Activated T-cell treated with anti-CD3 and anti-CD28 coated beads for 1 hour (primary cell): ENCODE measurements around the gene HNRNPLL.

Experiments
- DNase-seq: peaks from one replicate; pipeline ENCODE4 v3.0.0-alpha.2; 2020; ENCODE audit warnings: low read depth

HNRNPLL gene

DNA sequence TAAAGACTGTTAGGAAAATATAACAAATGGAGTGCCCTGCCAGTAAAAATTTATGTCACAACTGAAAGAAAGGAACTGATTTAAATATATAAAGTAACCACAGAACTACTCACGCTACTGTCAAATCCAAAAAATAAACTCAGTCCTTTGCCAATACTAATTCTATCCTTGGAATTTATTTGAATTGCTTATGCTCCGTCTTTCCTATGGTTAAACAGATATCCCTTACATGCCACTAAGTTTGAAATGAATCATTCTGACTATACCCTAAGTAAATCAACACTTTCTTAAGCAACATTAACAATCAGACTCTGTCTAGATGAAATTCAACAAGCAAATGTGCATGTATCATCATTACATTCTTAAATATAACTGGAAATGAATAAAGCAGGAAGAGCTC is 9.8 kb downstream of the HNRNPLL start:
- DNase-seq: no peak

DNA sequence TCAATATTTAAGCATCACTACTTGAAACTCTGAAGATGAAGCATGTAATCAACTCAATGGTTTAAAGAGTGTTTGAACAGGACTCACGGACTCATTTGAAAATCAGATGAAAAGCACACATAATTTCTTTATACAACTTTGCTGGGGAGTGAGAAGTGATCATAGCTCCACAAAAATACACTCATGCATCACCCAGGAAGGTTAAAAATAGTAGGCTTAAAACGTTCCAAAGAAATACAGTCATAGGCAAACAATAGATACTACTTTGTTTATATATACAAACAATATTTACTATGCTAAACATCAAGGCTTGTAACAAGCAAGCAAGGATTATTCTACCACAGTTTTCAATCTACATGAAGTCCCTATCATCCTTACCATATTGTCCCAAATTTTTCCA is 11.6 kb downstream of the HNRNPLL start:
- DNase-seq: no peak

DNA sequence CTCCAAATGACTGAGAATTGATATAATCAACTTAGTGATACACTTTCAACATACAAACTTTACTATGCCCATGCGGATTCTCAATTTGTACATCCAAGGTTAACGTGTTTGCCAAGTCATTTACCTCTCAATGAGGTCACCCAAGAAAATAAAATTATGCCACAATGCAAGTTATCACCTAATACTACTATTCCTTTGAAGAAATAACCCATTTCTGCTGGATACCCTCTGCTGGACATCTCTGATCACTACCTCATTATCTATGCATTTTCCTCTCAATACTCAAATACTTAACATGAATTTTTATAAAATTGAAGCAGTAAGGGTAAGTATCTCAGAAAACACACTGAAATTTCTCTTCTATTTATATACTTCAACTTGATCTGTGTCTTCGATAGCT is 12.7 kb downstream of the HNRNPLL start:
- DNase-seq: no peak

DNA sequence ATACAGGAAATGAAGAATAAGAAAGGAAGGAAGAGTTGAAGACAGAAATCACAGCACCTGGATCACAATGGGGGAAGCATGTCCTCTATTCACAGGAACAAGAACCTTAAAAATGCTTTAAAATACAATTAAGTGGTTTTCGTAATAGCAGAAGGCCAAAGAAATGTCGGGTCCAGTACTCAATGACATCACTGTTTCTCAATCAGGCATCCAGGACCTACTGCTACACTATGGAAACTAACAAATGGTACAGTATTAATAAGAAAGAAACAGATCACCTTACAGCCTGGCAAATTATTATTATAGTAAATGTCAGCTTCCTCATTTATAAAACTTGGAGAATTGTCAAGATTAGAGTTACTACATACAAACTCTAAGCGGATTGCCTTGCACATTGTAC is 15.8 kb downstream of the HNRNPLL start:
- no peak for DNase-seq

DNA sequence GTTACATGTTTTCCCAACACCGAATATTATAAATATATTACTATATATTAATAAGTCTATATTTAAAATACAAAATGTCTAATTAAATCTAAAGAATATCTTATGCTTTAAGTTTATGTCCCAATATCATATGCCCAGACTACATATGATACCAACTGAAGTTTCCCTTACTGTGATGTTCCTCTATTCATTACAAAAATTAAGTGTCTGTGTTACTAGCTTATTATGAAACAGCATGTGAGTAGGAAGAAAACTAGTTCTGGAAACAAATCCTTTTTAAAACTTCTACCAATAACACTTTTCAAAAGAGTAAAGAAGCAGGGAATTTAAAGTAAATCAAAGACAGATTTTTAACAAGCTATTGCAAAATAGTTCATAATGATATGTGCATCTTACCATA is 17.8 kb downstream of the HNRNPLL start:
- no peak for DNase-seq

DNA sequence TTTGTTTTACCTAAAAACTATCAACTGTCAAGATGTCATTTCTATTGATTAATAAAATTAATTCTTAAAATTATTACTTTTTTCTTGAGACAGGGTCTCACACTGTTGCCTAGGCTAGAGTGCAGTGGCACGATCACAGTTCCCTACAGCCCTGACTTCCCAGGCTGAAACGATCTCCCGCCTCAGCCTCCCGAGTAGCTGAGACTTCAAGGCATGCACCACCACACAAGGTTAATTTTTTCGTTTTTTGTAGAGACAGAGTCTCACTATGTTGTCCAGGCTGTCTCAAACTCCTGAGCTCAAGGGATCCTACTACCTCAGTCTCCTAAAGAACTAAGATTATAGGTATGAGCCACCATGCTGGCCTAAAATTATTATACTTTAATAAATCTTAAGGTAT is 18.7 kb downstream of the HNRNPLL start:
- DNase-seq: no peak

DNA sequence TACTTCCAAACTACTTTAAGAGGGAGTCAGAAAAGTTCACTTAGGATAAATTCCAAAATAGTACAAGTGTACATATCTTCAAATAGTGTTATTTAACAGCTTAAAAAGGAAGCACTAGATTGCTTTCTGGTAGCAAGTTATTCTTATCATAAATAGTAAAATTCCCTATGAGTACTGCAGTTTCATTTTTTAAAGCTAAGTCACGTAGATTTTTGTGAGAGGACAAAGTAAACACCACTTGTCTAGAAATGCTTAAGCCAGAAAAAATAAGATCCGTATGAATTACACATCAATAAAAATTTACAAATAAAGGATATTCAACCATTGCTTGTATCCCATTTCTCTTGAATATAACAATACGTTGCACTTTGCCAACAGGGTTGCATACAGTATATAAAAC is 19.2 kb downstream of the HNRNPLL start:
- no peak for DNase-seq

DNA sequence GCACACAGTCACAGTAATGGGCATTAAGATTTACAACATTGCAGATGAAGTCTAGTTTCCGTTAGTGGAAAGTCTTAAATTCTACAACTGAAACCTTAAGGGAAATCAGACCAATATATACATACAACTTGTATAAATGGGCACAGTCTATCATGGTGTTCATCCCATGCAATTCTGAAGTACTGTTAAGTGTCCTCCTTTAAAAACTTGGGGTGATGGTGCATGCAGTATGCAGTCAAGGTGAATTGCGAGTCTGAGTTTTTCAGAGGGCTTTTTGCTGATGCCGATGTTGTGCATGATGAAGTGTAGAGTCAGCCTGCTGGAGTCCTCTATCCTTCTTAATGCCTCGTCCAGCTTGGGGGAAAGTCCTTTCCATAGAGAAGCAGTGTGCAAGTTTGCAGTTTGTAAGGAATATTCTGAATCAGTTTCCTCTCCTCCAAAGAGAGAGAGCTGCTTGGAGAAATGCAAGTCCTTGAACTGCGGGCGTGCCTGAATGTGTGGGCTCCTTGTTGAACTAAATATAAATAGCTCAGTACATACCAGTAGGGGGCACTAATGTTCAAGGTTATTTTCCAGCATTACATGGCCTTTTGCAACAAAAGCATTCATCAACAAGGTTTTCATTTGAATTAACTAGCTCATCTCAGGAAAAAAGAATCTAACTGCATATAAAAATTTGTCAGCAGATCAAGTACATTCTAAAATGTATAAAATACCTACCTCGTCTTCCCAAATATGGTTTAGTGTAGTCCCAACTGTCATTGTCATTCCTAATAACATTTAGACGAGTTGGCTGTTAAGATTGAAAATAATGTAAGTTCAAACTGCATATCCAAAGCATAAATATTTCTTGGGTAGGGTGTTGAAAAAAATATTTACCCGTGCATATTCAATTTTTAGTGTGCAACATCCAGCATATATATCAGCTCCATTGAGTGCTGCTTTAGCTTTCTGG is 21.3 kb downstream of the HNRNPLL start:
- DNase-seq: peak; percentile 31

DNA sequence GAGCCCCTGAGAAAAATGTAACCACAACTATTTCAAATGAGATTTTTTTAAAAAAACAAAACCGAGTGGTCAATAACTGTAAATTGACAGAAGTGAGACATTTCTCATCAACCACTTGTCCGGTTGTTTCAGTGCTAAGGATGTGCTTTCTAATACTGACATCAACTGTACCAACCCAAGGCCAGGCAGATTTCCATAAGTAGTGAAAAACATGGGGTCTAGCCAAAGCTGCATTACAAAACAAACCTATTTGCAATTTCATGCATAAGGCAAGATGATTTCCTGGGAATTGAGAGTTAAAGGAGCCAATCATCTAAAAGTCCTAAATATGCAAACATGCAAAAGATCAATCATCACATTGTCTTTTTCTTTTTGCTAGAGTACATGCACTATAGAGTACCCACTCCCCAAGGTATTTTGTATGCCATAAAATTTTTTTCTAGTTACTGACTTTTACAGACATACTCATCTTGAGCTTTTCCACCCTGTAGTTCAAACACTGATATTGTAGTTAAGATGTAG is 22.6 kb downstream of the HNRNPLL start:
- DNase-seq: no peak

DNA sequence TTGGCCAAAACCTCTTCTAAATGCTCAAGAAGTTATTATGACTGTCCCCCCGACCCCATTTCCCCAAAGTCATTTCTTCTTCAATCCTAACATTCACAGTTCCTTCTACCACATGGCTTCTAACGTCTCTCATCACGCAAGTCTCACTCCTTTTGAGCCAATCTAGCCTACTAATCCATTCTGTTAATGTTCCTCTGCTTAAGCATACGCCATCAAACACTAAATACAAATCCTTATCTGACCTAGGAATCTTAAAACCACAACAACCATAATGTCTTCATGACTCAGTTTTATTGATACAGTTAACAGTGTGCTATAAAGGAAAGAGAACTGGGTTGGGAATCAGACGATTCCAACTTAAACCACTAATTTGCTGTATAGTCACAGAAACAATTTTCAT is 23.9 kb downstream of the HNRNPLL start:
- DNase-seq: no peak

DNA sequence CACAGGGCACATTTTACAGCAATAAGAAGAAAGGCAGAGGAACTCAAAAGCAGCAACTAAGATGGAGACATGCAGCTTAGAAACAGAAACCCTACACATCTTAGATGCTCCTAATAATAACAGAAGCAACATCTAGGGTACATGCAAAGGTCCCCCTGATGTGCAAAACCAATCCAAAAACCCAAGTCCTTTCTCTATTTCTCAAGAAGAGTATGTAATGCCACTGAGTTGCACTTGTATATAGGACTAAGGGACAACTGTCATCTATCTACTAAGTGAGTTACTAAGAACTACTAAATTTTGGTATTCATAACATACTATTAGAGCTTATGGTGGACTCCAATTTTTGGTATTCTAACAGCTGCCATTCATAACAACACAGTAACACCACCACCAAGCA is 28.4 kb downstream of the HNRNPLL start:
- DNase-seq: no peak

DNA sequence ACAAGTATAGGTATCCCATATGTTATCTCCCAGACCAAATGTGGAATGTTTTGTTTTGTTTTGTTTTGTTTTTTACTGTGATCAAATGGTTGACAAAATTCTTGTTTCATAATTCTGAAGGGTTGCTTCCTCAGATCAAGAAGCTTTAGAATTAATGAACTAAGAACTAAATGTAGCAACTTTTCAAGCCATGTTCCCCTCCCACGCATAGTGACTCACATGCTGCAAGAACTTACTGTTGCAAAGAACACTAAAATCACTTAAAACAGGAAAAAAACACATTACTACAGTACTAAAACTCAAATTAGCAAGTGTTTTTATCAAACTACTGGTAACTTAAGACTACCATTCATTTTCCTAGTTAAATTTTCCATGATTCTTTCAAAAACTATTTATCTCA is 30.6 kb downstream of the HNRNPLL start:
- no peak for DNase-seq

DNA sequence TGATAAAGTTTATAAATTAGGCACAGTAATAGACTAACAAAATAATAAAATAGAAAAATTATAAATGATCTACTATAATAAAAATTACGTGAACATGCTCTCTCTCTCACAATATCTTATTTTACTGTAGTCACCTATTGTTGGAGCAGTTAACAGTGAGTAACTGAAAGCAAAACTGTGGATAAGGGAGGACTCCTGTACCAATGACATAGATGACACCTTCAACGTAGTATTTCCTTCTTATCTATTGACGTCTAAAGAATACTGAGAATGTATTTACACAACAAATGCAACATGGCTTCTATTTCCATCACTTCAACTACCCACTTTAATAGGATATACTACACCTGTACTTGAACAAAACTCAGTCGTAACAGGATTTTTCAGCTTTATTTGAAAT is 31.5 kb downstream of the HNRNPLL start:
- DNase-seq: no peak

DNA sequence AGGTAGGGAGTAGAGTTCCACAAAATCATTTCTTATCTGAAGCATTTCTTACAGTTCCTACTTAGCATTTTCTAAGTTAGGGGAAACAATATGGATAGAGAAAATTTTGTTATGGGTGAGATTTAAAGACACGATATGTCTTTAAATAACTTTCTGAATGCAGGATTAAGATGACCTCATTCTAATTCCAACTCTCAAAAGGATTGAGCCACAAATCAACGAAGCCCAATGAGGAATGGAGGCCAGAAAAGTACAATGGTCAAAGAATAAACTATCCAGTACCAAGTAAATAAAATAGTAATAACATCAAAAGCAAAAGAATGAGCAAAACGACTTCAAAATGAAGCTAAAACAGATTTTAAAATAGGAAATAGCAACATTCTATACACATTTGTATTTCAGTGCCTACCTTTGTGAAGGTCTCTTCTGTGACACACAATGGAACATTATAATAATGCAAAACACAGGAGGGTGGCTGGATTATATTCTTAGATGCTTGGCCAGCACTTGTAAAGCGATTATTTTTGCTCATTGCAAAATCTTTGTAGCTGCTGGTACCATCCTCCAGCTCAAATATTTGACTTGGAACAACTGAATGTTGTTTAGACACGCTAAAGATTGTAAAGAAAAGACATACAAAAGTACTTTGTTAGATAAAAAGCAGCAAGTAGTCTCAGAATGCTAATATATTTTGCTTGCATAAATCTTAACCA is 33.8 kb downstream of the HNRNPLL start:
- no peak for DNase-seq

DNA sequence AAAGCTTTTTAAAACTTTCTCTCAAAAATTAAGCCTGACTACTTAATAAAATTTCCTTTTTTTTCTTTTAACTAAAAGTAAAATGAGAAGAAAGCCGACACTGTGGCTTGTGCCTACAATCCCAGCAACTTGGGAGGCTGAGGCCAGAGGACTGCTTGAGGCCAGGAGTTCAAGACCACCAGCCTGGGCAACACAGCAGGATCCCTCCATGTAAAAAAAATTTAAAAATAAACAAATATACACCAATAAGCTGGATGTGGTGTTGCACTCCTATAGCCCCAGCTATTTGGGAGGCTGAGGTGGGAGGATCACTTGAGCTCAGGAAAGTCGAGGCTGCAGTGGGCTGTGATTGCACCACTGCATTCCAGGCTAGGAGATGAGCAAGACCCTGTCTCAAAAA is 37.4 kb downstream of the HNRNPLL start:
- DNase-seq: no peak

DNA sequence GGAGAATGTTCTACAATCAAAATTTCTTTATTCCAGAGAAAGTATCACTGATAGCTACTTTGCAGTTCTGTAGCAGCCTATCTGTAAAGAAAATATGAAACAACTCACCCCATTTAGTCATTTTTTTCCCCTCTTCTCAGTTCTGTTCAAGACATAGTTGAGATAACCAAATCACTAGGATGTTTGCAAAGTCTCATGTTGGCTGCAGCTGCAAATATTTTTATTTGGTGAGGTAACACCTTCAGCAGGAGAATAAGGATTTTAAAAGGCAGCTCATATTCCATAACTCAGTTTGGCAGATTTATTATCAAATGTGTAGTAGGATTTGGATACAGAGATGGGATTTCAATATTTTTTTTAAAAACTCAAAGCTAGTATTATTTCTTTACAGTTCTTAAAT is 41.0 kb downstream of the HNRNPLL start:
- no peak for DNase-seq

DNA sequence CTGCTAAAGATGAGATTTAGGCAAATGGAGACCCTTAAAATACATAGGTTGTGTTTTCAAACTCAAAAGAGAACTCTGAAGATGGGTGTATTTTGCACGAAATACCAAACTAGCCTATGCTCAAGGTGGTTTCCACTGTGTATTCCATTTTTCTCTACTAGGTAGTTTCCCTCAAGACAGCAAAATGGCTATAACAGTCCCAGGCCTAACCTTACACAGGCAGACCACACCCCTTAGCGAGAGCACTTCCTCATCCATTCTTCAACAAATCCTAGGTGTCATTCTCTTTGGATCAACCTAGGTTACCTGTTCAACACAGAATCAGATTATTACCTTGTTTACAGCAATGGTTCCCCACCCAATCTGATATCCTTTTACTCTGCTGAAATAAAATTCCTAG is 42.6 kb downstream of the HNRNPLL start:
- no peak for DNase-seq

DNA sequence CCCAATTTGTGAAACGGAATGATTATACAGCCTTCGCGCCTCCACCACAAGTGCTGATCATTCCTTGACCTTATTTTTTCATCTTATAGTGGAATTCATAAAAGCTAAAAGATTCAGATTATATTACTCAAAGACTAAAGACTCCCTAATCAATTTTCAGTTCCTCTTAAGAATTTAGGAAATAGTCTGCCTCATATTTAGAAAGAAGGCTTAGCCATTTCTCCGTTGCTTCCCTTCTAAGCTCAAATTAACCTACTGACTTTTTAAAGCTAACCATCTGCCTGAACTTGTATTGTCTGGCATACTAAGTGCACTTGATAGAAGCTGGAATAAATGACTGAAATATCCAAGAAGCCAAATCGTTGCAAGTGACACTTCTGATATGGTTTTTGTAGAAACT is 44.7 kb downstream of the HNRNPLL start:
- DNase-seq: no peak

DNA sequence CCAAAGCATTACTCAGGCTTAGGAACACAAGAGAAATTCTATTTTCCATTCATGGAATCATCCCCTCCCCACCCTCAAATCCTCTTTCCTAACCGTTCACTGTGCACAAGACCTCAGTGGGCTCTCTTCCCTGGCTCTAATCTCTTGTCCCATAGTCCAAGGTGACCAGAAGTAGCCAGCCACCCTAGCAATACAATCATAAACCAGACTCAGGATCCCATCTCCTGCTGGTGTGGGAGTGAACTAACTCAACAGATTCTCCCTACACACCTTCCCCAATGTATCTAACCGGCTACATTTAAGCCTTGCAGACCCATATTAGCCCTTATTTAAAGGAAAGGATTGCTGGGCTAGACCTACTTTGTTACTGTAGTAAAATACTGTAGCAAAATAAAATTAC is 45.5 kb downstream of the HNRNPLL start:
- DNase-seq: no peak

DNA sequence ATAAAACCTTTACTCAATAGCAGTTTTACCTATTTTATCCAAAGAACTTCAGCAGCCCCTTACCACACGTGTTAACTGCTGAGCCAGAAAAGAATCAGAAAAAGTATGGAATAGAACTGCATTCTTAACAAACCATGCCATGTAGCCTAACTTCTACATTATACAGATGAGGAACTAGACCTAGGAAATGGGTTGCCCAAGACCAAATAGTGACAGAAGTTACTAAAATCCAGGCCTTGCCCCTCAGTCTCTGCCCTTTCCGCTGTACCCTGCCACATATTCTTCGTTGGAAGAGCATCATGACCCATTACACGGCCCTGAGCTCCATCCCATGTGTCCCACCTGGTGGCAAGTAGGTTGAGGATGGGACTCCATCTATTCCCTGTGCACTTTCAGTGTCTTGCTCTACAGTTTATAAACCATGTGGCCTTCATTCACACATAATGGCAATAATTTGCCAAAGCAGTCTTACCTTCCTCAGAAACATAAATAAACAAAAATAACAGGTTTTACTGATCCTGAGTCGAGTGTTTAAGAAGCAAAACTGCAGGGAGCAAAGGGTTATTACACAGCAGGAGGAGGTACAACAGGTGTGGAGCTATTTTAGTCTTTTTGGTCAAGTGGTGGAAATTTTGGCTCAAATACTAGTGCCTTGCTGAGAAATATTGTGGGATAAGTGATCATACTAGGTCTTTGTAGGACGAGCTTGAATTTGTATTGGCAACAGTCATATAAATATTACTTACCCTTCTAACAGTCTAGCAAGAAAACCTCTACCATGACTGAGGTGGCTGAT is 46.5 kb downstream of the HNRNPLL start:
- DNase-seq: no peak

DNA sequence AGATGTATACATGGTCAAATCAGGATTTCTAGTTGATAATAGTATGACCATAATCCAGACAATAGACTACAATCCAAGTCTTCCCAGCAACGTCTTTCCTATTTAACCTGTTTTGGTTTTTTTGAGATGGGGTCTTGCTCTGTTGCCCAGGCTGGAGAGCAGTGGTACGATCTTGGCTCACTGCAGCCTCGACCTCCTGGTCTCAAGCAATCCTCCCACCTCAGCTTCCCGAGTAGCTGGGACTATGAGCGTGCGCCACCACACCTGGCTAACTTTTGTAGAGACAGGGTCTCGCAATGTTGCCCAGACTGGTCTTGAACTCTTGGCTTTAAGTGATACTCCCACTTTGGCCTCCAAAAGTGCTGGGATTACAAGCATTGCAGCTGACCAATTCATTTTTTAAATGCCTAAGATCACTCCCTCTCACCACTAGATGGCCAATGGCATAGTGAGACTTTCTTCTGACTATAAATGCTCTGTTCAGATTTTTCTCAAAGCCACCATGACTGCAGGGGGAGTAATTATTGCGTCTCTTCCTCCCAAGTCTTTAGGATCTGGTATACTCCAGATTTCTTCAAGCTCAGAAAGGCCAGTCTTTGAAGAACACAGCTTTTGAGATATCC is 47.6 kb downstream of the HNRNPLL start:
- no peak for DNase-seq

DNA sequence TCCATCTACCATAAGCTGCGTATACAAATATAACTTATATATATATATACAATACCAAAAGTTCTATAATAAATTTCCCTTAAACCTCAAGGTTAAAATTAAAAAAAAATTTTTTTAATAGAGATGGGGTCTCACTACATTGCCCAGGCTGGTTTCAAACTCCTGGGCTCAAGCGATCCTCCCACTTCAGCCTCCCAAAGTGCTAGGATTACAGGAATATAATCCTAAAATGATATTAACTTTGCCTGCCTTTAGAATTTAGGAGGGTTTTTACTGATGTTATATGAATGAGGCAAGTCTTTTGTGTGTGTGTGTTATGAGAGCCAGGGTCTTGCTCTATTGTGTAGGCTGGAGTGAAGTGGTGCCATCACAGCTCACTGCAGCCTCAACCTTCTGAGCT is 49.2 kb downstream of the HNRNPLL start:
- DNase-seq: no peak
